Uterus (tissue), 2 donors: ENCODE results near the gene EXOC4.

ENCODE experiments used
- CTCF ChIP-seq, 4 experiments: fragments of 200-600 bp in 2 of 4; fragments of 450-650 bp in 2 of 4; sonication (generic) in 2 of 4; IDR thresholded peaks; one replicate each; pipeline ENCODE4 v1.5.1; 2016 to 2019; ENCODE audit warnings: antibody characterized with exemption in 4 of 4, mild to moderate bottlenecking in 2 of 4, moderate library complexity in 1 of 4
- POLR2A ChIP-seq, 2 donors: fragments of 450-650 bp; IDR thresholded peaks; one replicate each; pipeline ENCODE4 v1.6.1; 2016; ENCODE audit warnings: antibody characterized with exemption in 2 of 2, mild to moderate bottlenecking in 1 of 2, moderate library complexity in 1 of 2

GRCh38 chr7:133344275-133344674 is 91.4 kb downstream of the EXOC4 start:
- TF ChIP-seq POLR2A (IDR thresholded peaks at IDR 0.05) (no peak), CTCF (IDR thresholded peaks at IDR 0.05) (no peak)
